AG04449 (cell line): ENCODE results near the gene RPAP3.
"Not testable (repeated sequence)": the region's sequence is repeated elsewhere in the genome, so short reads cannot be mapped to it uniquely, and the experiment has no call there.

Experiments used
- CTCF ChIA-PET: fragments of 350-600 bp; formaldehyde crosslinking; extraction: SDS; loops from one replicate; lab custom pipeline; 2021; ENCODE audit warnings: antibody characterized with exemption; lab: Yijun Ruan, JAX
- POLR2A ChIA-PET: fragments of 400-600, 350-600 bp; formaldehyde crosslinking; extraction: SDS; loops from one replicate; lab custom pipeline; 2020; ENCODE audit warnings: antibody characterized with exemption, inconsistent platforms; lab: Yijun Ruan, JAX
- DNase-seq: peaks from one replicate; pipeline ENCODE4 v3.0.0-alpha.2; 2010; ENCODE audit warnings: low read depth, low spot score
- H3K4me3 ChIP-seq: 2 replicates; pipeline ENCODE4 v1.5.1; 2011; ENCODE audit warnings: low read depth, mild to moderate bottlenecking, control low read depth, low read length
- CTCF ChIP-seq: IDR thresholded peaks from one replicate; pipeline ENCODE4 v1.5.1; 2011; ENCODE audit warnings: mild to moderate bottlenecking, moderate library complexity, low read length, control low read depth, inconsistent platforms; ENCODE audit not compliant: insufficient read depth; ENCODE audit errors: missing control alignments

RPAP3 gene

GRCh38 chr12:47679785-47680184 is 26.0 kb downstream of the RPAP3 start:
- no peak overlapping the region for H3K4me3 ChIP-seq
- CTCF ChIA-PET = interaction anchor here (1.2 to 1.3 kb wide), 2 partner anchors 25 to 36 kb away, joined by 3 read pairs; no protein-coding TSS in a partner anchor
- POLR2A ChIA-PET = interaction anchor here (0.6 kb wide), 1 partner anchor 46 kb away, joined by 4 read pairs; no protein-coding TSS in a partner anchor
- DNase-seq = no peak
- no peak for TF ChIP-seq CTCF

- TF ChIP-seq CTCF = no peak
- no peak overlapping the region for H3K4me3 ChIP-seq
- DNase-seq = no peak
- ChIA-PET POLR2A (no interaction called here), CTCF (interaction anchor here (2.5 kb wide), 1 partner anchor 14 kb away, joined by 12 read pairs; no protein-coding TSS in a partner anchor)
Measured at GRCh38 chr12:47672068-47672467, 33.8 kb downstream of the RPAP3 start.

GRCh38 chr12:47667935-47668334 is 37.9 kb downstream of the RPAP3 start:
- DNase-seq, POLR2A ChIA-PET, H3K4me3 ChIP-seq: not testable (repeated sequence)
- CTCF ChIA-PET = interaction anchor here (1.4 to 4.3 kb wide), 4 partner anchors 16 to 30 kb away, joined by 3 to 25 read pairs (median 6); no protein-coding TSS in a partner anchor

GRCh38 chr12:47652521-47653234 is 53.2 kb downstream of the RPAP3 start:
- DNase-seq = no peak
- POLR2A ChIA-PET = no interaction called here
- CTCF ChIA-PET = interaction anchor here (0.7 to 3.8 kb wide), 11 partner anchors 10 to 582 kb away, joined by 3 to 35 read pairs (median 8); no protein-coding TSS in a partner anchor
- TF ChIP-seq CTCF = no peak
- H3K4me3 ChIP-seq = no peak overlapping the region

- no peak overlapping the region for H3K4me3 ChIP-seq
- ChIA-PET CTCF (interaction anchor here (0.6 to 3.8 kb wide), 27 partner anchors 10 to 1932 kb away, joined by 3 to 35 read pairs (median 4); no protein-coding TSS in a partner anchor), POLR2A (no interaction called here)
- DNase-seq = peak; percentile 4
- TF ChIP-seq CTCF = peak; percentile 44
Measured at GRCh38 chr12:47651368-47652254, 54.2 kb downstream of the RPAP3 start.

- no peak for DNase-seq
- TF ChIP-seq CTCF = no peak
- POLR2A ChIA-PET = no interaction called here
- CTCF ChIA-PET = interaction anchor here (1.0 to 3.8 kb wide), 12 partner anchors 11 to 618 kb away, joined by 3 to 35 read pairs (median 8); no protein-coding TSS in a partner anchor
- no peak overlapping the region for H3K4me3 ChIP-seq
Measured at GRCh38 chr12:47650469-47650868, 55.4 kb downstream of the RPAP3 start.
